HG02642 (cell line): ENCODE data around the gene QRICH2.
"Not testable (repeated sequence)": the region's sequence is repeated elsewhere in the genome, so short reads cannot be mapped to it uniquely, and the experiment has no call there.

Experiments
- ATAC-seq: cut with Tn5 transposase; IDR thresholded peaks from one replicate; pipeline ENCODE4 v1.9.1; 2021; ENCODE audit warnings: mild to moderate bottlenecking; ENCODE audit not compliant: unreplicated experiment, poor library complexity

Gene QRICH2

DNA sequence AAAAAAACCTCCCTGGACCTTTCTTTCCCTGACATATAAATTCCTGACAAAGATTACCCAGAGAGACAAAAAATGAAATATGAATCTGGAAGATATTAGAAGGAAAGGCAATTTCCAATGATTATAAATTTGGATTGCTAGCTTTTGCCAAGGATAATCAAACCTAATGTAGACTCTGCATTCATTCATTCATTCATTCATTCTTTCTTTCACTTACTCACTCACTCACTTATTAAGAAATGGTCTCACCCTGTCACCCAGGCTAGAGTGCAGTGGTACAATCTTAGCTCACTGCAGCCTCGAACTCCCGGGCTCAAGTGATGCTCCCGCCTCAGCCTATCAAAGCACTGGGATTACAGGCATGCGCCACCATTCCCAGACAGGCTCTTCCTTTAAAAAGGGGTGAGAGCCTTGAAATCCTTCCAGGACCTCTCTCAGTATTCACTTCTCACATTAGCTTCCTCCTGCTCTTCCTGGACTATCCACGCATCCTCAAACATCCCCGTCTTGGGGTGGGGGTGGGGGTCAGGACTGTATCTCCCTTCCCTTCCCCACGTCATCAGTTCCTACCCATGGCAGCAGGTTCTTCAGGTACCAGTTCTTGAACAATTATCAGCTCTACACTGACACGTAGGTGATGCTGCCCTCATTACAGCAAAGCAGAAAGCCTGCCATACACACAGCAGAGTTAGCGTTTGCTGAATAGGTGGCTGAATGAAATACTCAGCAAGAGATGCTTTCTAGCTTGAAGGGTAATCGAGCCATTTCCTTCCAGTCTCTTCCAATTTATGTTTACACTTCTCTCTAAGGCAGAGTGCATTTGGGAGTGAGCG, 25.8 kb upstream of the QRICH2 start:
- no peak for ATAC-seq

DNA sequence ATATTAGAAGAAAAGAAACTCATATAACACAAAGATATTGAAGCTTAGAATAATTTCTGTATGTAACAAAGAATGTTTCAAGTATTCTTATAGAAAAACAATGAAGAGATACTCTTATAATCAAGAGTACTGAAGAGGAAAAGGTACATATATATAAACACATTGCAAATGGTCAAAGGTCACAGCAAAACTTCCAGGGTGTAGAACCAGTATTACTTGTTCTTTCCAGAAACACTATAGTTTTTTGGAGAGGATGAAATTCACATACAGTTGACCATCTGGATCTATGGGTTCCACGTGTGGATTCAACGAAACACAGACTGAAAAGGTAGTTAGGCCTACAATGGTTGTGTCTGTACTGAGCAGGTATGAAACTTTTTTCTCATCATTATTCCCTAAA, 23.0 kb upstream of the QRICH2 start:
- ATAC-seq: no peak

DNA sequence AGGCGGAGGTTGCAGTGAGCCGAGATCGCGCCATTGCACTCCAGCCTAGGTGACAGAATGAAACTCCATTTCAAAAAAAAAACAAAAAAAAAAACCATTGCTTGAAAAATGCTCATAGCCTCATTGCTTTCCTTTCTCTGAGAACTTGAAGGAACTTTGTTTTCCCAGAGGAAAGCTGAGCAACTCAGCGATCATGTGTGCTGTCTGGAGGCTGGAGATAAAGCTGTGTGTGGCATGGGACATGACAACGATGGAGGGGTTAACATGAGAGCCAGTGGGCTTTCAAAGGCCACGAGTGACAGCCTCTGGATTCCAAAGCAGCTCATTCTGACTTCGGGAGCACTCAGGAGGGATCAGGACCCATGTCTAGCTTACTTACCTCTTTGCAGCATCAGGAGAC, 21.6 kb upstream of the QRICH2 start:
- no peak for ATAC-seq

DNA sequence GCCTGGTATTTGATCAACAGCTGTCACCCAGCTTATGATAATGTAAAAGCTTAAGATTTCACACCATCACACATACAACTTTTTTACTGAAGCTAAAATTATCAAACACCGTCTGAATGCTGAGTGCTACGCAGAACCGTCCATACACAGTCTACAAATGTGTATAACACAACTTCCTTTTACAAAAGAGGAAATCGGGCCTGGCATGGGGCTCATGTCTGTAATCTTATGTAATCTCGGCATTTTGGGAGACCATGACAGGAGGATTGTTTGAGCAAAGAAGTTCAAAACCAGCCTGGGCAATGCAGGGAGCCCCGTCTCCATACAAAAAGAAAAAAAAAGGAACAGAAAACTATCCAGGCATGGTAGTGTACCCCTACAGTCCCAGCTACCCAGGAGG, 19.6 kb upstream of the QRICH2 start:
- ATAC-seq: no peak

DNA sequence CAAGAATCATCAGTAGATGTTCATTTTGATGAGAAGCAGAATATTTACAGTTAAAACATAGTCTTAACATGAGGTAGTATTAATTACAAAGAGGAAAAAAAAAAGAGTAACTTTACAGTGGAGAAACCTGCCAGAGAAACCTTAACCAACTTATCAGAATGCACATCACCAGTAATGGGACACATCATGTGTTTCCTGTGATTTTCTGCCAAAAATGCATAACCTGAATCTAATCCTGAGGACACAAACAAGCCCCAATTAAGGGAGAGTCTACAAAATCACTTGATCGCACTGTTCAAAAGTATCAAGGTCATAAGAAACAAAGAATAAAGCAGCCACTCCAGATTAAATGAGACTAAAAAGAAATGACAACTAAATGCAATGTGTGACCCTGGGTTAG, 18.2 kb upstream of the QRICH2 start:
- no peak for ATAC-seq

DNA sequence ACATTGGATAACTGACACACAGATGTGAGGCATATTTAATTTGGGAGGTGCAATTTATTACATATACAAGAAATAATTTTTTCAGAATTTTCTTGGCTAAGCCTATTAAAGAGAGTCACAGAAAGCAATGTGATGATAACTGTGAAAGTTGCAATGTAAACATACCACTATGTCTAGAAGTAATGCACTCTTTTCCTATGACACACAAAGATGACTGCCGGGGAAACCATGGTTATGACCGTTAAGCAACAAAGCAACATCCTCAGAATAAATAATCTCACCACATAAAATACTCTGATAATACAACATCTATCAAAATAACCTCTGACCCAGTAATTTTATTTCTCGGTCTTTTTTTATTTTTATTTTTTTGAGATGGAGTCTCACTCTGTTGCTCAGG, 10.5 kb upstream of the QRICH2 start:
- no peak for ATAC-seq

DNA sequence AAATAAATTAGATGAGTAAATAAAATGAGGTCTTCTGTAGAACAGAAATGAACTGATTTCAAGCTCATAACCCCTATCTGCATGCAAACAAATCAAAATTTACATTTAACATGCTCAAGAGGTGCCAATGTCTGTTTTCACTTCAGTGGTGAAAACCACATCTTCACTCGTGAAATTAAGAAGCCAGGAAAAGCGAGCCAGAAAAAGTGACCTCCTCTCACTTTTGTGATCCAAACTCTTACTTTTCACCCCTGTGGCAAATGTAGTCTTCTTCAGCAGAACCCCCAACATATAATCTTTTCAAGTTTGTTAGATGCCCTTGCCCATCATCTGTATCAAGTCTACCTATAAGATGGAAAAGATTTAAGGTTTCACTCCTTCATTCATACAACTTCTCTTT, 9.5 kb upstream of the QRICH2 start:
- ATAC-seq: no peak

DNA sequence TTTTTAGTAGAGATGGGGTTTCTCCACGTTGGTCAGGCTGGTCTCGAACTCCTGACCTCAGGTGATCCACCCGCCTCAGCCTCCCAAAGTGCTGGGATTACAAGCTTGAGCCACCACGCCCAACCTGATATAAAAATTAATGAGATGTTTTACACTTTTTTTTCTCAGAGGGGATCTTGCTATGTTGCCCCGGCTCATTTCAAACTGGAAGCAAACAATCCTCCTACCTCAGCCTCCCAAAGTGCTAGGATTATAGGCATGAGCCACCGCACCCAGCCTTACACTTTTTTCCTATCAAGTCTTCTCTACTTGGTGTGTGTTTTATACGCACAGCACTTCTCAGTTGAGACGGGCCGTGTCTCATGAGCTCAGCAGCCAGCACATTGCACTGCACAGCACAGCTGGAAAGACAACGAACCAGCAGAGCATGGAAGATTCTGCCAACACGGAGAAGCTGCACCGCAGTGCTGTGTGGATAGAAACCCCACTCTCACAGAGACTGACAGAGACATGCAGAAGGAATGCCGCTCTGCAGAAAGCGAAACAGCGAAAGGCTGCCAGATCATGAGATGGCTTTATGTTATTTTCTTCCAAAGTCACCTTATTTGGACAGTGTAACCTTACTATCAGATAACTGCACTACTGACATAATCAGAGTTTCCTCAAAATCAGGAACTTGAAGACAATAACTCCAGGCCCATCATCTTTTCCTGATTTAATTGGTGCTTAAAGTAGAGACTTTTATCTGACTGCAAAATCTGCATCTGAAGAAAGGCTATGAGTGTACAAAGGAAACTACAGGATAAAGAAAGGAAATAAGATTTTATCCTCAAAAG, 6.5 kb upstream of the QRICH2 start:
- ATAC-seq: no peak

DNA sequence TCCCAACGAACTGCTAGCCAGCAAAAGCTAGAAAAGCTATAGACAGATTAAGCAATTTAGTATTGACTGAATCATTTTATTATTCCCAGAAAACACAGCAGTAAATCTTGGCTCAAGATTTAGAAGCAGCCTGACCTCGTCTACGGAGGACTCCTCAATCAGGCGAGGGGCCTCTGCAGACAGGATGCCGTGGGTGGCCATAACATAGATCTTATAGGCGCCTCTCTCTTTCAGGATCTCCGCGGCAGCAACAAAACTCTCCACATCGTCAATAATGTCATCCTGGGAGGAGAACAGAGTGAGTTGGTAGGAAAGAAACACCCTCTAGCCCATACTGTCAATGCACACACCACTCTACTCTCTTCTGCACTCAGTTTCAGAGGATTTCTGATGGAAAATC, 4.7 kb upstream of the QRICH2 start:
- ATAC-seq: no peak

DNA sequence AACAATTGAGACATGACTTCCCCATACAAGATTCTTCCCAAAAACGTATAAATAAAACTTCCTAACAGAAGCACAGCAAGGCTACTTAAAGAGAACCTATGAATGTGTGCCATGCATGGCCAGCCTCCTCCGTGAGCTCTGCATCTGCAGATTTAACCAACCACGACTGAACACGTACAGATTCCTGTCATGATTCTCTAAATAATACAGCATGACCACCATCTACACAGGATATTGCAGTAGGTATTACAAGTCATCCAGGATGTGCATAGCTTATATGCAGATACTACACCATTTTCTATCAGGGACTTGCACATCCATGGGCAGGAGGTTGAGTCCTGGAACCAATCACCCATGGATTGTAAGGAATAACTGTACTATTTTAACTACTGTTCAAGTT, 1.4 kb upstream of the QRICH2 start:
- ATAC-seq: no peak

DNA sequence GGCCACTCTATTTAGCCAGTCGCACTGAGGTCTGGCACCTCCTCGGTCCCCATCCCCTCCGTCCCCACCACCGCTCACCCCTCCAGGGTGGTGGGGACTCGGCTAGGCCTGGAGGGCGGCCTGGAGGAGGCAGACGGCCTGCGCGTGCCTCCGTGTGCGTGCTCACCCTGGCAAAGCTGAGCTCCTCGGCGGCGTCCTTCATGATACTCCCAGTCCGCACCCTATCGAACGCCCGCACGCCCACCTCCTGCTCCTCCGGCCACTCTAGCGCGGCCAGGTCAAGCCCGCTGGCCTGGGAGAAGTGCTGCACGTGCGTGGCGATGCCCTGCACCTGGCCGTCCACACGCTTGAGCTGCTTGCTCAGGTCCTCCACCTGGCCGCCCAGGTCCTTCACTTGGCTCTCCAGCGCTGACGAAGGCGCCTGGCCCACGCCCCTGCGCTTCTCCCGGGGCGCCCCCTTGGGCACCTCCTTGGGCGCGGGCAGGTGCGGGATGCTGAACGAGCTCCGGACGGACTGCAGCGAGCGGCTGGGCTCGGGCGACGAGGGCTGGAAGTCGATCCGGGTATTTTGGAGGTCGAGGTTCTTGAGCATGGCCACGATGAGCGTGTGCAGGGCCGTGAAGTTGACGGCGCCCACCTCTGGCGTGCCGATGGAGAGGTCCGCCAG, 644 bp downstream of the QRICH2 start:
- no peak for ATAC-seq

DNA sequence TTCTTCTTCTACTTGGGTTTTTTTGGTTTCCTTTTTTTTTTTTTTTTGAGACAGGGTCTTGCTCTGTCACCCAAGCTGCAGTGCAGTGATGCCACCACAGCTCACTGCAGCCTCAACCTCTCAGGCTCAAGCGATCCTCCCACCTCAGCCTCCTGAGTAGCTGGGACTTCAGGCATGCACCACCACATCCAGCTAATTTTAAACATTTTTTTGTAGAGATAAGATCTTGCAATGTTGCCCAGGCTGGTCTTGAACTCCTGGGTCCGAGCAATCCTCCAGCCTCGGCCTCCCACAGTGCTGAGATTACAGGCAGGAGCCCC, 3.0 kb downstream of the QRICH2 start:
- ATAC-seq: not testable (repeated sequence)

DNA sequence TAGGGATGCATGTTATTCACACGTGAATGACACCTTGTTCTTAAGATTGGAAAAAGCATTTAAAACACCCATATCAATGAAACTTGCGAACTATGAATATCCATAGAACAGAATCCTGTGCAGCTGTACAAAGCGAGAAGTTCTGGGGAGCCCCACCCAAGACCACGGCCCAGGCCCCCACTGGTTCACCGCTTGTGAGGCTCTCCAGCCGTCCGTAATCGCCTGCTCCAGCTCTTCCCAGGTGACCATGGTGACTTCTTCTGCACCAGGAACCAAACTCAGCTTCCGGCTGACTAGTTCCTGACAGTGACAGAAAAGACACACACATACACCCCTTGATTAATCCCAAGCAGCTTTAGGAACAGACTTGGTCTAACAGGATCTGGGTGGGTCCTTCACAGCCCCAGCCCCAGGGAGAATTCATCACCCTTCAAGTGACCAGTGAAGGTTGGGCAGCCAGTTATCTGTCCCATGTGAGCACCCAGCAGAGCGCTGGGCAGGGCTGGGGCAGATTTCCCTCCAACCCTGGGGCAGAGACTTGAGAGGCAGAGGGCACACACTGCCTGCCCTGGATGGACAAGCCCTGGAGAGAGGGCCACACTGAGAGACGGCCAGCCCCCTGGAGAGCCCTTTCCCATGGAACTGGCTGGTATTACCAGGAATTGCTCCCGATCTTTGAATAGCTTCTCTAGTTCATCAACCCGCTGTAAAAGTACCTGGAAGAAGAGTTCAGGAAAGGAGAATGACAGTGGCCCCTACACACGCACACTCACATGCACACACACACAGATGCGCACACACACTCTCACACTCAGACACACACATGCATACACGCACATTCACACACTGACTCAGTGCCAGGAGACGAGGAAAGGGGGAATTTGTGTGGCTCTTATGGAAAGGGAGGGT, 3.6 kb downstream of the QRICH2 start:
- ATAC-seq: no peak

DNA sequence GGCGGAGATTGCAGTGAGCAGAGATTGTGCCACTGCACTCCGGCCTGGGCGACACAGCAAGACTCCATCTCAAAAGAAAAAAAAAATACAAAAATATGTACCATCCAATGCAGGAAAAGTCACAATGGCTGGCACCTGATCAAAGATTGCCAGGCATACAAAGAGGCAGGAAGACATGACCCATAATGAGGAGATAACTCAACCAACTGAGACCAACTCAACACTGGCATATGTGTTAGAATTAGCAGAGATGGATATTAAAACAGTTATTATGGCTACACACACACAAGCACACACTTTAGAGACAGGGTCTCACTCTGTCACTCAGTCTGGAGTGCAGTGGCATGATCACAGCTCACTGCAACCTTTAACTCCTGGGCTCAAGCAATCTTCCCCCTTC, 10.6 kb downstream of the QRICH2 start:
- ATAC-seq: no peak

DNA sequence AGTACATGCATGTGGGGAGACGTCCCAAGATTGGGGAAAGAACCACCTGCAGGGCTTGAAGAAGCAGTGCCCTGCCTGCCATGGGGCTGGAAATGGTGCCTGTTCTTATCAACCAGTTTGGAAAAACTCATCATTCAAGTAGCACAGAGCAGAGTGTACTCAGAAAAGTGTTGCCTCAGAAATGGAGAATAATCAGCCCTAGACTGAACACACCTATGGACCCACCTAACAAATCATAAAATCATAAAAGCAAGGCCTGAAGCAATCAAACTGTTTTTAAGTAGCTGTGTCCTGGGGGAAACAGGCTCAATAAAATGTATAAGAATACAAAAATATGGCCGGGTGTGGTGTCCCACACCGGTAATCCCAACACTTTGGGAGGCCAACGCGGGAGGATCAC, 11.2 kb downstream of the QRICH2 start:
- ATAC-seq: no peak

DNA sequence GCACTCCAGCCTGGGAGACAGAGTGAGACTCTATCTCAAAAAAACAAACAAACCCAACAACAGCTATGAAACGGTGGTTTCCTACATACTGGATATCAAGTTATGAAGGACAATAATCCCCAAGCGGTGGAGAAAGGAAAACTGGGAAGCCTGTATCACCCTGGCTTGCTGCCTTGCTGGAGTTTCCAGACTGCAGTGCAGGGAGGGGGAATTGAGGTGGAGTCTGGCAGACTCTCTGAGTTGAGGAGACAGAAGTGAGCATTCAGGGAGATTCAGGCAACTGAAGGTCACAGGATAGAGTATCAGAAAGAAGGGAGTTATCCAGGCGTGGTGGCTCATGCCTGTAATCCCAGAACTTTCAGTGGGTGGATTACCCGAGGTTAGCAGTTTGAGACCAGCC, 11.9 kb downstream of the QRICH2 start:
- ATAC-seq: no peak

DNA sequence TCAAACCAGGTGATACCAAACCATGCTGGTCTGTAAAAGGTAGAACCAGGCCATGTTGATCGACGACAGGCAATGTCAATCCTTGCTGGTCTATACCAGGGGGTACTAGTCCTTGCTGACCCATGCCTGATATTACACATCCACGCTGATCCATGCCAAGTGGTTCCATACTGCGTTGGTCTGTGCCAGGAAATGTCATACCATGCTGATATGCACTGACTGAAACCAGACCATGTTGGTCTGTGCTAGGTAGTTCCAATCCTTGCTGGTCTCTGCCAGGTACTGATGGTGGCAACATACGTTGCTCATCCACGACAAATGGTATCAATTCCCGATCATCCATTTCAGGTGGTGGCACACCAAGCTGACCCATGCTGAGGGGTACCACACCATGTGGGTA, 15.0 kb downstream of the QRICH2 start:
- ATAC-seq: no peak

DNA sequence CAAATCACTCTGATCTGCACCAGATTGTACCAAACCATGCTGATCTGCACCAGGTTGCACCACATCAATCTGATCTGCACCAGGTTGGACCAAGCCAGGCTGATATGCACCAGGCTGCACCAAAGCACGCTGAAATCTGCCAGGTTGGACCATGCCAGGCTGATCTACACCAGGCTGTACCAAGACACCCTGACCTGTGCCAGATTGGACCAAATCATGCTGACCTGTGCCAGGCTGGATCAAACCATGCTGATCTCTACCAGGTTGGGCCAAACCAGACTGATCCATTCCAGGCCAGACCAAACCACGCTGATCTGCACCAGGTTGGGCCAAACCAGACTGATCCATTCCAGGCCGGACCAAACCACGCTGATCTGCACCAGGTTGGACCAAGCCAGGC, 15.5 kb downstream of the QRICH2 start:
- ATAC-seq: no peak

DNA sequence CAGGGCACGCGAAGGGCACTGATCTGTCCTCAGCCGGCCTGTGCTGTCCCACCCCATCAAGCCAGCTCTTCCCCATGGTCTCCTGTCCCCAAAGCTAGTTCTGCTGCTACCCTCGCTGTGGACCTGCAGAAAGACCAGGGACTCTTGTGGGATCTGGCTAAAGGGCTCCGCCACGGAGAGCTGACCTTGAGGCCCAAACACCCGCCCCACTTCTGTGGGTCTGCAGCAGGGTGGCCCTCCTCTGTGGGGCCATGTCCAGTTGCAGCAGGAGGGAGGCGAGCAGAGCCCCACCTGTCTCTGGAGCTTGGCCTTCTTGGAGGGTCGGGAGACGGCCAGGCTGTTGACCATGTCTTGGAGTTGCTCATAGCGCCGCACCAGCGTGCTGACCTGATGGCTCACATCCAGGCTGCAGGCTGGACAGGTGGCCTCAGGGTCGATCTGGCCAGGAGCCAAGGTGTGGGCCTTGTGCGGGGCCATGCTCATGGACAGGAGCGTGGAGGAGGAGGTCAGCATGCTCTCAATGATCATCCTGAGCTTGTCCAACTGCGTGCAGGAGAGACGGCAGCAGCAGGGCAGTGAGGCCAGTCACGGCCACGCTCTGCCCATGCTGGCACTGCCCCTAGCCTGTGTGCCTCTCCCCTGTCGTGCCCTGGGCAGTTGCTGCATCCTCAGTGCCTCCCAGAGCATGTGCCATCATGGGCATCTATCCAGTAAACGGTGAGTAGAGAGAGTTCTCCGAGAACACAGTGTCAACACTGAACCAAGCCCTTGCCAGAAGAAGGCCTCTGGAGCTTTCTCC, 26.3 kb downstream of the QRICH2 start:
- ATAC-seq: no peak

DNA sequence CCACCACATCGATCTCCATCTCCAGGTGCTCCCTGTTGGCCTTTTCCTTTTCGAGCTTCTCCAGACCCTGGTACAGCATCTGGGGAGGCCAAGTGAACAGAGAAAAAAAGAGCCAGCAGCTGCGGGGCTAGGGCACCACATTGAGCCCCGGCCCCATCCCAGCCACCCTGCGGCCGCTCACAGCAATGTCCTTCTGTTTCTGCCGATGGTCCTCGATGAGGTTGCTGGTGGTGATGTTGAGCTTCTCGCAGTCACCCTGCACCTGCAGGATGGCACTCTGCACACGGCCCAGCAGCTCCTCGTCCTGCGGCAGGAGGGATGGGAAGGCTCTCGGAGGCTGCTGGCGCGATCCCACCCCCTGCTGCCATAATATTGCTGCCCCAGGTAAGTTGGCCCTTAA, 27.4 kb downstream of the QRICH2 start:
- no peak for ATAC-seq
